ENCODE data around the gene SMARCA2.

DNA sequence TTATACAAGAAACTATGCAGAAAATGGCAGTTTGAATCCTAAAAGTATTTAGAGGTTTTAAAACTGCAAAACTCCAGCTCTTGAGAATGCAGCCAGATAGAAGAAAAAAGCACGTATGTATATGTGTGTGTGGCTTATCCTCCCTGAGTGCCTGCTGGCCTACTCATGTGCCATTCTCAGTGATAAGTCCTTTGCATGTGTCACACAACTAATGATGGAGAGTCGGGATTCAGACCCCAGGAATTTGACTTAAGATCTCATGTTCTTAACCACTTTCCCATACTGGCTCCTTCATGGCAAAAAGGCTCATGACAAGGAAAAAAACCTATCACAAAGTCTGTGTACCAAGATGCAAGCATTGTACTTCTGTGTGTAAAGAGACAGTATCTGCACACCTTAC is 26.6 kb downstream of the SMARCA2 start:
- TF ChIP-seq, protein P1, sequence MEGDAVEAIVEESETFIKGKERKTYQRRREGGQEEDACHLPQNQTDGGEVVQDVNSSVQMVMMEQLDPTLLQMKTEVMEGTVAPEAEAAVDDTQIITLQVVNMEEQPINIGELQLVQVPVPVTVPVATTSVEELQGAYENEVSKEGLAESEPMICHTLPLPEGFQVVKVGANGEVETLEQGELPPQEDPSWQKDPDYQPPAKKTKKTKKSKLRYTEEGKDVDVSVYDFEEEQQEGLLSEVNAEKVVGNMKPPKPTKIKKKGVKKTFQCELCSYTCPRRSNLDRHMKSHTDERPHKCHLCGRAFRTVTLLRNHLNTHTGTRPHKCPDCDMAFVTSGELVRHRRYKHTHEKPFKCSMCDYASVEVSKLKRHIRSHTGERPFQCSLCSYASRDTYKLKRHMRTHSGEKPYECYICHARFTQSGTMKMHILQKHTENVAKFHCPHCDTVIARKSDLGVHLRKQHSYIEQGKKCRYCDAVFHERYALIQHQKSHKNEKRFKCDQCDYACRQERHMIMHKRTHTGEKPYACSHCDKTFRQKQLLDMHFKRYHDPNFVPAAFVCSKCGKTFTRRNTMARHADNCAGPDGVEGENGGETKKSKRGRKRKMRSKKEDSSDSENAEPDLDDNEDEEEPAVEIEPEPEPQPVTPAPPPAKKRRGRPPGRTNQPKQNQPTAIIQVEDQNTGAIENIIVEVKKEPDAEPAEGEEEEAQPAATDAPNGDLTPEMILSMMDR (IDR thresholded peaks at IDR 0.05), result no peak
- TF ChIP-seq POLR2A (IDR thresholded peaks at IDR 0.05), result no peak

Data from upper lobe of left lung (tissue), 4 donors.